ENCODE results near the gene LTV1. TPM values are rescaled to one million over a fixed set of nuclear protein-coding genes. Genes with fewer than 3 reads are reported as not detected.

LTV1 gene
- total RNA-seq, 1 experiment from 2014 or later, result 46.8 TPM

GRCh38 chr6:143884216-143884900 is 41.2 kb downstream of the LTV1 start:
- Histone ChIP-seq H3K9me3 (ENCODE audit: control insufficient read depth, insufficient read depth, low read depth, low read length) (no peaks in the 10 kb centered on the region; the same call in 1 of the 2 replicates), H3K27ac (ENCODE audit: low read length) (no peak overlapping the region), H3K27me3 (ENCODE audit: control insufficient read depth, insufficient read depth, low read length) (peaks cover under 1% of the 10 kb centered on the region; the same call in 1 of the 2 replicates), H3K4me3 (ENCODE audit: low read depth in 2 of 2, low read length in 2 of 2) (no peak overlapping the region), H3K36me3 (ENCODE audit: control insufficient read depth, insufficient read depth, low read length) (no peaks in the 10 kb centered on the region), H3K4me1 (ENCODE audit: control insufficient read depth, insufficient read depth, low read length) (no peaks in the 10 kb centered on the region)
- no TSS peak for BruUV-seq (replicated peaks)
- TF ChIP-seq SIN3A (IDR thresholded peaks at IDR 0.05; ENCODE audit: borderline replicate concordance, insufficient read depth, low read depth, low read length) (no peak), TCF7L2 (IDR thresholded peaks at IDR 0.05; ENCODE audit: low read depth, low read length) (no peak), POLR2AphosphoS5 (IDR thresholded peaks at IDR 0.05; ENCODE audit: low read depth, low read length) (no peak), CTCF (IDR thresholded peaks at IDR 0.05) (no peak)
- TF ChIP-seq, protein P1, sequence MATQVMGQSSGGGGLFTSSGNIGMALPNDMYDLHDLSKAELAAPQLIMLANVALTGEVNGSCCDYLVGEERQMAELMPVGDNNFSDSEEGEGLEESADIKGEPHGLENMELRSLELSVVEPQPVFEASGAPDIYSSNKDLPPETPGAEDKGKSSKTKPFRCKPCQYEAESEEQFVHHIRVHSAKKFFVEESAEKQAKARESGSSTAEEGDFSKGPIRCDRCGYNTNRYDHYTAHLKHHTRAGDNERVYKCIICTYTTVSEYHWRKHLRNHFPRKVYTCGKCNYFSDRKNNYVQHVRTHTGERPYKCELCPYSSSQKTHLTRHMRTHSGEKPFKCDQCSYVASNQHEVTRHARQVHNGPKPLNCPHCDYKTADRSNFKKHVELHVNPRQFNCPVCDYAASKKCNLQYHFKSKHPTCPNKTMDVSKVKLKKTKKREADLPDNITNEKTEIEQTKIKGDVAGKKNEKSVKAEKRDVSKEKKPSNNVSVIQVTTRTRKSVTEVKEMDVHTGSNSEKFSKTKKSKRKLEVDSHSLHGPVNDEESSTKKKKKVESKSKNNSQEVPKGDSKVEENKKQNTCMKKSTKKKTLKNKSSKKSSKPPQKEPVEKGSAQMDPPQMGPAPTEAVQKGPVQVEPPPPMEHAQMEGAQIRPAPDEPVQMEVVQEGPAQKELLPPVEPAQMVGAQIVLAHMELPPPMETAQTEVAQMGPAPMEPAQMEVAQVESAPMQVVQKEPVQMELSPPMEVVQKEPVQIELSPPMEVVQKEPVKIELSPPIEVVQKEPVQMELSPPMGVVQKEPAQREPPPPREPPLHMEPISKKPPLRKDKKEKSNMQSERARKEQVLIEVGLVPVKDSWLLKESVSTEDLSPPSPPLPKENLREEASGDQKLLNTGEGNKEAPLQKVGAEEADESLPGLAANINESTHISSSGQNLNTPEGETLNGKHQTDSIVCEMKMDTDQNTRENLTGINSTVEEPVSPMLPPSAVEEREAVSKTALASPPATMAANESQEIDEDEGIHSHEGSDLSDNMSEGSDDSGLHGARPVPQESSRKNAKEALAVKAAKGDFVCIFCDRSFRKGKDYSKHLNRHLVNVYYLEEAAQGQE (IDR thresholded peaks at IDR 0.05; ENCODE audit: insufficient read depth in 1 of 2, low read depth in 2 of 2, low read length in 1 of 2), result no peak
- in situ Hi-C loops (cut with HindIII; ENCODE audit: low pct_unique_long_range_greater_than_20kb, low sequenced_read_pairs) (no loop called here), intact Hi-C loops (cut with micrococcal nuclease; ENCODE audit: unreplicated experiment) (no loop called here)
- ChIA-PET POLR2A (no interaction called here), CTCF (no interaction called here)
- ATAC-seq (no peak), DNase-seq (ENCODE audit: low read depth, low spot score) (no peak)

GRCh38 chr6:143885116-143885515 is 42.0 kb downstream of the LTV1 start:
- in situ Hi-C loops (cut with HindIII; ENCODE audit: low pct_unique_long_range_greater_than_20kb, low sequenced_read_pairs), result no loop called here
- peaks cover 5% of the 10 kb centered on the region; the same call in 1 of the 2 replicates for H3K27me3 ChIP-seq (ENCODE audit: control insufficient read depth, insufficient read depth, low read length)
- no peak overlapping the region for H3K27ac ChIP-seq (ENCODE audit: low read length)
- no peaks in the 10 kb centered on the region for H3K4me1 ChIP-seq (ENCODE audit: control insufficient read depth, insufficient read depth, low read length)
- ATAC-seq (no peak), DNase-seq (ENCODE audit: low read depth, low spot score) (no peak)
- intact Hi-C loops (cut with micrococcal nuclease; ENCODE audit: unreplicated experiment), result no loop called here
- ChIA-PET POLR2A (no interaction called here), CTCF (no interaction called here)
- TF ChIP-seq SIN3A (IDR thresholded peaks at IDR 0.05; ENCODE audit: borderline replicate concordance, insufficient read depth, low read depth, low read length), result no peak
- no peak for TF ChIP-seq CTCF (IDR thresholded peaks at IDR 0.05)
- TF ChIP-seq, protein P1 (IDR thresholded peaks at IDR 0.05; ENCODE audit: insufficient read depth in 1 of 2, low read depth in 2 of 2, low read length in 1 of 2), result no peak
- TF ChIP-seq POLR2AphosphoS5 (IDR thresholded peaks at IDR 0.05; ENCODE audit: low read depth, low read length), result no peak
- TF ChIP-seq TCF7L2 (IDR thresholded peaks at IDR 0.05; ENCODE audit: low read depth, low read length), result no peak
- H3K4me3 ChIP-seq (ENCODE audit: low read depth in 2 of 2, low read length in 2 of 2), result no peak overlapping the region
- no peaks in the 10 kb centered on the region for H3K36me3 ChIP-seq (ENCODE audit: control insufficient read depth, insufficient read depth, low read length)
- no TSS peak for BruUV-seq (replicated peaks)
- no peaks in the 10 kb centered on the region; the same call in 1 of the 2 replicates for H3K9me3 ChIP-seq (ENCODE audit: control insufficient read depth, insufficient read depth, low read depth, low read length)
